K562 (cell line): ENCODE data around the gene CREG2. TPM values are rescaled to one million over a fixed set of nuclear protein-coding genes. Genes with fewer than 3 reads are reported as not detected.

Experiments used
- BDP1 ChIP-seq: IDR thresholded peaks from 3 replicates; pipeline ENCODE4 v1.6.1; 2011; ENCODE audit not compliant: insufficient read length, insufficient read depth
- ERF ChIP-seq: fragments of 450-650 bp; formaldehyde crosslinking; IDR thresholded peaks from 2 replicates; pipeline ENCODE4 v1.4.0; 2020; ENCODE audit warnings: mild to moderate bottlenecking, mixed read lengths
- ETV1 ChIP-seq: fragments of 450-650 bp; conservative IDR thresholded peaks from 2 replicates; pipeline ENCODE4 v1.6.1; 2016; ENCODE audit warnings: missing genetic modification characterization, control low read depth, low read depth, missing compliant biosample characterization
- GATAD2A ChIP-seq: fragments of 450-650 bp; IDR thresholded peaks from 2 replicates; pipeline ENCODE4 v1.6.1; 2017
- HDAC8 ChIP-seq: fragments of 450-650 bp; IDR thresholded peaks from 2 replicates; pipeline ENCODE4 v1.6.1; 2016; ENCODE audit warnings: mild to moderate bottlenecking, missing genetic modification characterization, moderate library complexity, missing compliant biosample characterization
- KLF13 ChIP-seq: fragments of 450-650 bp; IDR thresholded peaks from 2 replicates; pipeline ENCODE4 v1.6.1; 2016; ENCODE audit warnings: missing genetic modification characterization, low read depth, mild to moderate bottlenecking, missing compliant biosample characterization, moderate library complexity, borderline replicate concordance
- KLF16 ChIP-seq: IDR thresholded peaks from 2 replicates; pipeline ENCODE4 v1.6.1; 2016; ENCODE audit warnings: antibody characterized with exemption
- MLX ChIP-seq, 2 experiments: fragments of 450-650 bp in 1 of 2; sonication (generic) in 1 of 2; formaldehyde crosslinking; conservative IDR thresholded peaks; 2 replicates each; pipeline versions ENCODE4 v1.4.0 to v1.8.1; 2020 to 2022; ENCODE audit warnings: mild to moderate bottlenecking in 1 of 2, missing genetic modification reagents in 1 of 2
- MTA1 ChIP-seq: fragments of 450-650 bp; IDR thresholded peaks from 2 replicates; pipeline ENCODE4 v1.6.1; 2017; ENCODE audit warnings: borderline replicate concordance
- NBN ChIP-seq: fragments of 450-650 bp; IDR thresholded peaks from 2 replicates; pipeline ENCODE4 v1.6.1; 2016; ENCODE audit warnings: low read depth, mild to moderate bottlenecking
- NR2F6 ChIP-seq: fragments of 450-650 bp; formaldehyde crosslinking; IDR thresholded peaks from 2 replicates; pipeline ENCODE4 v1.4.0; 2020; ENCODE audit warnings: mild to moderate bottlenecking
- NR3C1 ChIP-seq: sonication (generic); formaldehyde crosslinking; IDR thresholded peaks from 2 replicates; pipeline ENCODE4 v1.8.1; 2022; ENCODE audit warnings: missing genetic modification reagents
- PPARD ChIP-seq: fragments of 250-450 bp; sonication (Bioruptor Pico); IDR thresholded peaks from 2 replicates; pipeline ENCODE4 v1.8.0; 2022; ENCODE audit warnings: inconsistent platforms, mild to moderate bottlenecking, moderate library complexity
- PRPF4 ChIP-seq: fragments of 200-400 bp; formaldehyde crosslinking; IDR thresholded peaks from one replicate; pipeline ENCODE4 v1.6.1; 2017; ENCODE audit warnings: low read length, low read depth, mild to moderate bottlenecking; ENCODE audit not compliant: insufficient read depth, poor library complexity, severe bottlenecking
- PTTG1 ChIP-seq: fragments of 450-650 bp; IDR thresholded peaks from 2 replicates; pipeline ENCODE4 v1.6.1; 2016; ENCODE audit warnings: low read depth, mild to moderate bottlenecking, missing genetic modification characterization, missing compliant biosample characterization
- SIN3A ChIP-seq, 2 experiments: fragments of 150-350 bp in 1 of 2; IDR thresholded peaks; 2 replicates each; pipeline ENCODE4 v1.6.1; 2011 to 2016; ENCODE audit warnings: borderline replicate concordance in 2 of 2, low read depth in 2 of 2, low read length in 2 of 2, mild to moderate bottlenecking in 2 of 2, moderate library complexity in 2 of 2; ENCODE audit not compliant: control insufficient read depth in 1 of 2
- SMAD3 ChIP-seq: fragments of 450-650 bp; formaldehyde crosslinking; conservative IDR thresholded peaks from 2 replicates; pipeline ENCODE4 v1.4.0; 2020; ENCODE audit warnings: mild to moderate bottlenecking
- SP1 ChIP-seq: sonication (generic); formaldehyde crosslinking; IDR thresholded peaks from 2 replicates; pipeline ENCODE4 v1.8.1; 2022; ENCODE audit warnings: mild to moderate bottlenecking, missing genetic modification reagents
- SRSF9 ChIP-seq: fragments of 200-400 bp; formaldehyde crosslinking; IDR thresholded peaks from 2 replicates; pipeline ENCODE4 v1.6.1; 2017; ENCODE audit warnings: low read depth, low read length, borderline replicate concordance
- TCF3 ChIP-seq: sonication (generic); formaldehyde crosslinking; IDR thresholded peaks from 2 replicates; pipeline ENCODE4 v1.4.0; 2020; ENCODE audit warnings: mild to moderate bottlenecking, missing genetic modification reagents
- TCF7L2 ChIP-seq: fragments of 150-350 bp; IDR thresholded peaks from 2 replicates; pipeline ENCODE4 v1.6.1; 2016; ENCODE audit warnings: low read depth, mild to moderate bottlenecking, low read length, moderate library complexity
- TOE1 ChIP-seq, 2 experiments: fragments of 450-650 bp in 1 of 2; sonication (generic) in 1 of 2; formaldehyde crosslinking in 1 of 2; IDR thresholded peaks; 2 replicates each; pipeline versions ENCODE4 v1.7.1 to v1.8.0; 2016 to 2022; ENCODE audit warnings: borderline replicate concordance in 2 of 2, mild to moderate bottlenecking in 2 of 2, antibody characterized with exemption in 1 of 2, inconsistent platforms in 1 of 2, low read depth in 1 of 2, missing genetic modification reagents in 1 of 2, moderate library complexity in 1 of 2
- TSC22D4 ChIP-seq: fragments of 450-650 bp; IDR thresholded peaks from 2 replicates; pipeline ENCODE4 v1.6.1; 2016; ENCODE audit warnings: missing genetic modification characterization, missing biosample characterization, control low read depth
- ZNF347 ChIP-seq: fragments of 450-650 bp; formaldehyde crosslinking; IDR thresholded peaks from 2 replicates; pipeline ENCODE4 v1.4.0; 2020; ENCODE audit warnings: low read depth, mild to moderate bottlenecking, moderate library complexity
- ZNF668 ChIP-seq: fragments of 250-450 bp; sonication (Bioruptor Pico); IDR thresholded peaks from 2 replicates; pipeline ENCODE4 v1.8.0; 2022; ENCODE audit warnings: mild to moderate bottlenecking, inconsistent platforms
- ZNF707 ChIP-seq: fragments of 250-450 bp; sonication (Bioruptor Pico); conservative IDR thresholded peaks from 2 replicates; pipeline ENCODE4 v1.8.0; 2022; ENCODE audit warnings: inconsistent platforms, mild to moderate bottlenecking, moderate library complexity
- ZNF780A ChIP-seq: fragments of 250-450 bp; sonication (Bioruptor Pico); IDR thresholded peaks from 2 replicates; pipeline ENCODE4 v1.5.0; 2021; ENCODE audit warnings: mild to moderate bottlenecking
- polyA plus RNA-seq, 8 experiments: library from polyadenylated mRNA; depleted of rRNA in 4 of 8; stranded (reverse) in 5 of 8; unstranded in 3 of 8; fragments of >200 nt; fragmentation: Nextera tagmentation in 2 of 8; fragmentation: Illumina TruSeq in 1 of 8; extraction: Ambion mirVana in 2 of 8; extraction: Trizol in 1 of 8; gene quantifications; 2 replicates each; pipeline versions ENCODE4 v1.2.1 to v1.2.3, GENCODE V29; 2011 to 2014; ENCODE audit warnings: inconsistent platforms in 1 of 8, missing spikeins in 1 of 8
- total RNA-seq, 7 experiments: library from RNA; depleted of rRNA in 6 of 7; stranded (reverse); fragments of >200 nt in 6 of 7; fragmentation: Illumina TruSeq in 2 of 7; extraction: Trizol in 2 of 7; gene quantifications; 2 replicates each; pipeline versions ENCODE4 v1.2.1 to v1.2.3, GENCODE V29; 2011 to 2021; ENCODE audit warnings: low replicate concordance in 1 of 7
- TF ChIP-seq, protein P1 (sequence below): fragments of 250-450 bp; sonication (Bioruptor Pico); IDR thresholded peaks from 2 replicates; pipeline ENCODE4 v1.8.0; 2022; ENCODE audit warnings: inconsistent platforms

The CREG2 gene
- total and polyA plus RNA-seq, 9 of the 15 experiments (the other 6 are each of a cell fraction or from before 2014, with no cell fraction given), result not detected

DNA sequence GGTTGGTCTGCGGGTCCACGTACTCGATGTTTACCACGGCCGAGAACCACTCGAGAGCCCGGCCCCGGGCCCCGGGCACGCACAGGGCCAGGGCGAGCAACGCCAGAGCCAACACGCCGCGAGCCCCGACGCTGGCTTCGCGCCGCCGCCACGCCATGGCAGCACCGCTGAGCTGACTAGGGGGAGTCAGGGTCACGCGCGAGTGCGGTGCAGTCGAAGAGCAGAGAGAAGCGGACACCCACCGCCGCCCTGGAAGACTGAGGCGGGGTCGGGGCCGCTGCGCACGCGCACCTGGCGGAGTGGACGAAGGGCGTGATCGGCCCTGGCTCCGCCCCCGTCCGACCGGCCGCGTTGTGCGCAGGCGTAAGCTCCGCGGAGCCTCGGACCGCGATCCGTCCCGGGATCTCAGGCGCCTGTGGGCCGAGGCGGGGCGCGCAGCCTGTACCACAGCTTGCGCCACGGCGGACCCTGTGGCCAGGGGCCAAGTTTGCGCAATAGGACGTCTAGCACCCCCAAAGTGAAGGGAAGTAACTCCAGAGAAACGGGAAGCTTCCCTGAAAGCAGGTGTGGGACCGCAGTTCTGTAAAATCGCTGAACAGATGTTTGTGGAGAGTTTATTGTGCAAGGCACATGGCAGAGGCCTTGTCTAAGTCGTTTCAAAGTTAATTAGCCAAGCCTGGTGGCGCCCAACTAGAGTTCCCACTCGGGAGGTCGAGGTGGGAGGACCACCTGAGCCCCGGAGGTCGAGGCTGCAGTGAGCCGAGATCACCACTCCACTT is 78.7 kb downstream of the CREG2 start, which contains the start of gene RNF149 (continued):
- TF ChIP-seq BDP1 (no peak), KLF16 (peak; percentile 6; the same call in 1 of the 2 replicates), ZNF668 (peak; percentile 56; the same call in 1 of the 2 replicates), NR2F6 (CRISPR knock-in tag) (no peak), KLF13 (tag) (no peak), ZNF707 (CRISPR knock-in tag) (no peak), TSC22D4 (tag) (no peak), ERF (CRISPR knock-in tag) (no peak), PRPF4 (no peak), PTTG1 (no peak), SIN3A (IDR thresholded peaks at IDR 0.05; ENCODE audit: borderline replicate concordance in 2 of 2, control insufficient read depth in 1 of 2, low read depth in 2 of 2, low read length in 2 of 2) (no peak), NBN (peak; percentile 56; the same call in 1 of the 2 replicates), ETV1 (tag) (no peak), PPARD (CRISPR knock-in tag) (no peak), MTA1 (peak; percentile 45; the same call in 1 of the 2 replicates), TCF7L2 (no peak), MLX (CRISPR knock-in tag; conservative IDR thresholded peaks at IDR 0.05) (no peak), ZNF347 (no peak), GATAD2A (no peak), SRSF9 (no peak), NR3C1 (CRISPR knock-in tag) (no peak), SP1 (CRISPR knock-in tag) (peak; percentile 85), TCF3 (CRISPR knock-in tag) (peak; percentile 44), HDAC8 (tag) (no peak), TOE1 (IDR thresholded peaks at IDR 0.05; ENCODE audit: borderline replicate concordance) (peak; percentile 53; the same call in 1 of the 2 replicates), TOE1 (CRISPR knock-in tag; IDR thresholded peaks at IDR 0.05; ENCODE audit: borderline replicate concordance, low read depth) (no peak; the same call in 1 of the 2 replicates), ZNF780A (CRISPR knock-in tag) (no peak), SMAD3 (CRISPR knock-in tag) (no peak)
- TF ChIP-seq, protein P1, sequence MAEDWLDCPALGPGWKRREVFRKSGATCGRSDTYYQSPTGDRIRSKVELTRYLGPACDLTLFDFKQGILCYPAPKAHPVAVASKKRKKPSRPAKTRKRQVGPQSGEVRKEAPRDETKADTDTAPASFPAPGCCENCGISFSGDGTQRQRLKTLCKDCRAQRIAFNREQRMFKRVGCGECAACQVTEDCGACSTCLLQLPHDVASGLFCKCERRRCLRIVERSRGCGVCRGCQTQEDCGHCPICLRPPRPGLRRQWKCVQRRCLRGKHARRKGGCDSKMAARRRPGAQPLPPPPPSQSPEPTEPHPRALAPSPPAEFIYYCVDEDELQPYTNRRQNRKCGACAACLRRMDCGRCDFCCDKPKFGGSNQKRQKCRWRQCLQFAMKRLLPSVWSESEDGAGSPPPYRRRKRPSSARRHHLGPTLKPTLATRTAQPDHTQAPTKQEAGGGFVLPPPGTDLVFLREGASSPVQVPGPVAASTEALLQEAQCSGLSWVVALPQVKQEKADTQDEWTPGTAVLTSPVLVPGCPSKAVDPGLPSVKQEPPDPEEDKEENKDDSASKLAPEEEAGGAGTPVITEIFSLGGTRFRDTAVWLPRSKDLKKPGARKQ (CRISPR knock-in tag), result no peak
